ENCODE data around the gene CTIF.
A peak's percentile ranks its signal among the peaks of the same experiment; 100 is the strongest.

CTIF gene

GRCh38 chr18:48638451-48638850 lies 99.6 kb downstream of the CTIF start:
- Histone ChIP-seq H2AFZ (ENCODE audit: low read depth, low read length) (no peak overlapping the region), H3K27ac (ENCODE audit: low read length) (no peak overlapping the region), H4K20me1 (ENCODE audit: insufficient read depth, low read length) (no peaks in the 10 kb centered on the region), H3K36me3 (replicated peaks; ENCODE audit: low read depth, low read length) (no peaks in the 10 kb centered on the region), H3K4me1 (ENCODE audit: low read length) (no peaks in the 10 kb centered on the region), H3K9me3 (ENCODE audit: insufficient read depth, low read length) (no peaks in the 10 kb centered on the region), H3K4me2 (ENCODE audit: low read length) (no peak overlapping the region), H3K9ac (ENCODE audit: low read length) (no peak overlapping the region), H3K4me3 (ENCODE audit: low read length) (no peak overlapping the region), H3K79me2 (ENCODE audit: low read length) (no peaks in the 10 kb centered on the region), H3K27me3 (ENCODE audit: low read depth, low read length) (no peaks in the 10 kb centered on the region)
- TF ChIP-seq EZH2phosphoT487 (IDR thresholded peaks at IDR 0.05; ENCODE audit: low read depth): no peak
- TF ChIP-seq, protein P1, sequence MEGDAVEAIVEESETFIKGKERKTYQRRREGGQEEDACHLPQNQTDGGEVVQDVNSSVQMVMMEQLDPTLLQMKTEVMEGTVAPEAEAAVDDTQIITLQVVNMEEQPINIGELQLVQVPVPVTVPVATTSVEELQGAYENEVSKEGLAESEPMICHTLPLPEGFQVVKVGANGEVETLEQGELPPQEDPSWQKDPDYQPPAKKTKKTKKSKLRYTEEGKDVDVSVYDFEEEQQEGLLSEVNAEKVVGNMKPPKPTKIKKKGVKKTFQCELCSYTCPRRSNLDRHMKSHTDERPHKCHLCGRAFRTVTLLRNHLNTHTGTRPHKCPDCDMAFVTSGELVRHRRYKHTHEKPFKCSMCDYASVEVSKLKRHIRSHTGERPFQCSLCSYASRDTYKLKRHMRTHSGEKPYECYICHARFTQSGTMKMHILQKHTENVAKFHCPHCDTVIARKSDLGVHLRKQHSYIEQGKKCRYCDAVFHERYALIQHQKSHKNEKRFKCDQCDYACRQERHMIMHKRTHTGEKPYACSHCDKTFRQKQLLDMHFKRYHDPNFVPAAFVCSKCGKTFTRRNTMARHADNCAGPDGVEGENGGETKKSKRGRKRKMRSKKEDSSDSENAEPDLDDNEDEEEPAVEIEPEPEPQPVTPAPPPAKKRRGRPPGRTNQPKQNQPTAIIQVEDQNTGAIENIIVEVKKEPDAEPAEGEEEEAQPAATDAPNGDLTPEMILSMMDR (IDR thresholded peaks at IDR 0.05; ENCODE audit: low read depth, low read length): no peak

DNA sequence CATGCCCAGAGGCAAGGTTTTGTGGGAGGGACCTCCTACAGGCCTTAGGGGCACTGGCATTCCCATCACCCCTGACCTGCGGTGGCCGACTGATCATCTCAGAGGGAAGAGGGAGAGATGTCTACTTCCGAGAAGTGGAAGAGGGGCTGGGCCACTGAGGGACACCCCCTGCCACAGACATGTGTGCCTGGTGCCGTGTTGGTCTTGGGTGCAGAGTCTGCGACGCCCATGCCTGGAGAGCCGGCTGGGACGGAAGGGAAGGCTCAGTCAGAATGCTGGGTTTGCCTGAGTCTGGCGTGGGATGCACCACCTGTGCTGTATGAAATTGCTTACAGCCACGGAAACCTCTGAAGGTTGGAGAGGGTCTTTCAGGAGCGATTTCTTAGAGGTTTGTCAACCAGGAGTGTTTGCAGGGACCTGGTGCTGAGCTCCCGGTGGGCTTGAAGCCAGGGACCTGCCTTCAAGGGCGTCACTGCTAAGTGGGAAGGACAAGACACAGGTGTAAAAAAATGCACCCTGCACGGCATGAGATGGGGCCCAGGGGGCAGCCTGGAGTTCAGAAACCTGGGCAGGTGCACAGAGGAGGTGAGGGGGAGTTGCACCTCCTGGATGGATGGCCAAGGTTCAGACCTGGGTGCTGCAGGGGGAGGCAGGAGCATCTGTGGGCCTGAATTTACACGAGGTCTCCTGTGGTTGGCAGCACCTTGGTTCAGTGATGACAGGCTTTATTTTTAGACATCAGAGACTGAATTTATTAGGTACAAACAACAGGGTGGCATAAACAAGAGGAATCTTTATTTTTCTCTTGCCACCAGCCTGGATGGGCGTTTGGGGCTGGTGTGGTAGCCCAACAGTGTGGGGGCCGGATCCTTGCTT lies 100.3 kb downstream of the CTIF start:
- H3K79me2 ChIP-seq (ENCODE audit: low read length): no peaks in the 10 kb centered on the region
- H2AFZ ChIP-seq (ENCODE audit: low read depth, low read length): no peak overlapping the region
- H3K9ac ChIP-seq (ENCODE audit: low read length): no peak overlapping the region
- H3K27ac ChIP-seq (ENCODE audit: low read length): no peak overlapping the region
- no peaks in the 10 kb centered on the region for H3K4me1 ChIP-seq (ENCODE audit: low read length)
- H3K9me3 ChIP-seq (ENCODE audit: insufficient read depth, low read length): no peaks in the 10 kb centered on the region
- H3K36me3 ChIP-seq (replicated peaks; ENCODE audit: low read depth, low read length): no peaks in the 10 kb centered on the region
- TF ChIP-seq, protein P1 (IDR thresholded peaks at IDR 0.05; ENCODE audit: low read depth, low read length): no peak
- TF ChIP-seq EZH2phosphoT487 (IDR thresholded peaks at IDR 0.05; ENCODE audit: low read depth): no peak
- H3K4me2 ChIP-seq (ENCODE audit: low read length): no peak overlapping the region
- no peaks in the 10 kb centered on the region for H4K20me1 ChIP-seq (ENCODE audit: insufficient read depth, low read length)
- H3K27me3 ChIP-seq (ENCODE audit: low read depth, low read length): no peaks in the 10 kb centered on the region
- no peak overlapping the region for H3K4me3 ChIP-seq (ENCODE audit: low read length)

DNA sequence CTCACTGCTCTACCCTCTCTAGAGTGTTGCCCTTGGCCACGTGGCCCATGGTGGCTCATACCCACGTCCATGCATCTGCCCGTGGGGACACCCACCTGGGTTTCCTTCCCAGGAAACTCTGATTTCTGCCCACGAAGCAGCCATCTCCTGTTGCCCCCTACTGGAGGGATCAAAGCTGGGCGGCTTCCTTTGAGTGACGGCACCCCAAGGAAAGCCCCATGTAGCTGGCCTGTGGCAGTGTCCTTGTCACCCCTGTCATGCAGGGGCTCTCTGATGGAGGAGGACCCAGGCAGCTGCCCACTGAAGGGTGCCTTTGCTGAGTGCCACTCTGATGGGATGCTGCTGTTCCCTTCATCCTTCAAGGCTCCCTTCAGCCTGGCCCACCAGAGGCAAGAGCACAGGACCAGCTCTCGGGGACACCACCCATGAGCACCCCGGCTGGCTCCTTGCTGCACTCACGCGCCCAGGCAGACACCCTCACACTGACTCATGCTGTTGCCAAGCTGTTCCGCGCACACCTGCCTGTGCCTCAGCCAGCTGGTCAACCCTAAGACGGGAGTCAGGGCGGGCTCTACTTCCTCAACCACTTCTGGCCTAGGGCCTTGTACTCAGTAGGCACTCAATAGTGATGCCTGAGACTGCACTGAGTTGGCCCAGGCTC lies 101.1 kb downstream of the CTIF start:
- Histone ChIP-seq H3K4me2 (ENCODE audit: low read length) (no peak overlapping the region), H3K4me3 (ENCODE audit: low read length) (no peak overlapping the region), H4K20me1 (ENCODE audit: insufficient read depth, low read length) (no peaks in the 10 kb centered on the region), H3K27me3 (ENCODE audit: low read depth, low read length) (no peaks in the 10 kb centered on the region), H3K27ac (ENCODE audit: low read length) (no peak overlapping the region), H3K36me3 (replicated peaks; ENCODE audit: low read depth, low read length) (no peaks in the 10 kb centered on the region), H3K4me1 (ENCODE audit: low read length) (no peaks in the 10 kb centered on the region), H3K79me2 (ENCODE audit: low read length) (no peaks in the 10 kb centered on the region), H3K9ac (ENCODE audit: low read length) (no peak overlapping the region), H2AFZ (ENCODE audit: low read depth, low read length) (no peak overlapping the region), H3K9me3 (ENCODE audit: insufficient read depth, low read length) (no peaks in the 10 kb centered on the region)
- TF ChIP-seq EZH2phosphoT487 (IDR thresholded peaks at IDR 0.05; ENCODE audit: low read depth): no peak
- TF ChIP-seq, protein P1 (IDR thresholded peaks at IDR 0.05; ENCODE audit: low read depth, low read length): peak; percentile 61

DNA sequence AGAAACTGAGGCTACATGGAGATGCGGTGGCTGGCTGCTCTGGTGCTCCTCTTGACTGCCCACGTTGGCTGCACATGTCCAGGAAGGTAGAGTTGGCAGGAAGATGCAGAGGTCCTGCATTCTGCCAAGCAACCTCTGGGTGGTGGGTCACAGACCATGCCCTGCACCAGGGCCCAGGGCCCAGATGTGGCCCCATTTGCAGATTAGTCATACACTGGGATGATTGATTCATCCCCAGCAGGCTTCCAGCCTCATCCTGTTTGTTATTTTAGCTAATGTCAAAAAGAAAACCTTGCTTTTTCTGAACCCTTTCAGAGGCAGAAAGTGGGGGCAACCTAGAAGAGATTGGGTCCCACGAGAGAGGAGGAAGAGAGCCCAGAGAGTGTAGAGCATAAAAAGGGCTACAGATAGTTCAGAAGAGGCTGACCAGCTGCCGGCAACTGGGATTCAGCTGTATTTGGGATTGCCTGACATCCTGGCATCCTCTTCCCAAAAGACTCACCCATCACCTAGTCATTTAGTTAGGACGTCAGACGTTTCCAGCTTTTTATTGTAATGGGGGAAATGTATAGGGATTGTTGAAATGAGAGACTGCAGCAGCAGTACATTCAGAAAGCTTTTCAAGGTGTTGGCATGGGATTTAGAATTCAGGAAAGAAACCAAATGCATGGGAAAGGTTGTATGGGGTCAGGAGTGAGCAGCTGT lies 101.9 kb downstream of the CTIF start:
- no peaks in the 10 kb centered on the region for H3K4me1 ChIP-seq (ENCODE audit: low read length)
- H3K9me3 ChIP-seq (ENCODE audit: insufficient read depth, low read length): no peaks in the 10 kb centered on the region
- H3K27ac ChIP-seq (ENCODE audit: low read length): no peak overlapping the region
- no peak overlapping the region for H3K9ac ChIP-seq (ENCODE audit: low read length)
- no peaks in the 10 kb centered on the region for H4K20me1 ChIP-seq (ENCODE audit: insufficient read depth, low read length)
- no peak for TF ChIP-seq EZH2phosphoT487 (IDR thresholded peaks at IDR 0.05; ENCODE audit: low read depth)
- TF ChIP-seq, protein P1 (IDR thresholded peaks at IDR 0.05; ENCODE audit: low read depth, low read length): no peak
- H3K79me2 ChIP-seq (ENCODE audit: low read length): no peaks in the 10 kb centered on the region
- no peak overlapping the region for H2AFZ ChIP-seq (ENCODE audit: low read depth, low read length)
- H3K36me3 ChIP-seq (replicated peaks; ENCODE audit: low read depth, low read length): no peaks in the 10 kb centered on the region
- no peaks in the 10 kb centered on the region for H3K27me3 ChIP-seq (ENCODE audit: low read depth, low read length)
- H3K4me2 ChIP-seq (ENCODE audit: low read length): no peak overlapping the region
- no peak overlapping the region for H3K4me3 ChIP-seq (ENCODE audit: low read length)
